D721Med (cell line): ENCODE measurements around the gene TMBIM6.
"Not testable (repeated sequence)": the region's sequence is repeated elsewhere in the genome, so short reads cannot be mapped to it uniquely, and the experiment has no call there.

ENCODE experiments used
- DNase-seq: peaks from one replicate; pipeline ENCODE4 v3.0.0; 2011; ENCODE audit warnings: low spot score; ENCODE audit not compliant: insufficient read length
- FAIRE-seq: peaks from 2 replicates; lab custom pipeline; 2011; peaks lifted over from hg19 to GRCh38; lab: Jason Lieb, UNC
- CTCF ChIP-seq: IDR thresholded peaks from 2 replicates; pipeline ENCODE4 v1.5.1; 2012; ENCODE audit warnings: mild to moderate bottlenecking, control low read depth; ENCODE audit not compliant: insufficient read depth; ENCODE audit errors: missing control alignments

The TMBIM6 gene

DNA sequence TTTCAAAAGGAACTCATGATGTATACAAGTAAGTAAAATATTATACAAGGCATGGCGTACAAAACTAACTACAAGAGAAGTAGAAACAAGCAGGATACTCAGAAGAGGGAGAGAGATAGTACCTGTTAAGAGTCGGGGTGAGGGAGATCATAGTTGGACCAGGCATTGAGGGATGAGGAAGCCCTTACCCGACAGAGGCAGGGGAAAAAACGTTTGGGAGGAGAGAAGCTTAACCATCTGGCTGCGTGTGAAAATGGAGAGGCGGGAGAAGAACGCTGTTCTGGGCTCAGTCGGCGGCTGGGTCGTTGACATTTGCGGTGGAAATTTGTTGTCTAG is 33.6 kb upstream of the TMBIM6 start:
- TF ChIP-seq CTCF: no peak
- FAIRE-seq: no peak
- no peak for DNase-seq

GRCh38 chr12:49708851-49709250 is 32.5 kb upstream of the TMBIM6 start:
- FAIRE-seq: no peak

GRCh38 chr12:49713952-49714351 is 27.4 kb upstream of the TMBIM6 start:
- FAIRE-seq, DNase-seq: not testable (repeated sequence)

More at GRCh38 chr12:49708851-49709250, 32.5 kb upstream of the TMBIM6 start:
- no peak for DNase-seq
- no peak for TF ChIP-seq CTCF

DNA sequence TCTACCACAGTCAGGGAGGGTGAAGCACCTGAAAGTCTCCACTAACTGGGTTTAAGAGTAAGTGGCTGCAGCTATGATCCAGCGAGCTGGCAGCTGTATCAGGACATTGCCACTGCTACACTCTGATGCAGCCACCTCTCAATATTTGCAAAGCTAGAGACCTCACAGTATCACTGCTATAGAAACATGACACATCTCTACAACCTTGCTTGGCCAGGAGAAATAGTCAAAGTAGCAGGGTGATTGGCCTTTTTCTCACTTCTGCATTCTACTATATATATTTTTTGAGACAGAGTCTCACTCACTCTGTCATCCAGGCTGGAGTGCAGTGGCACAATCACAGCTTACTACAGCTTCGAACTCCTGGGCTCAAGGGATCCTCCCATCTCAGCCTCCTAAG is 24.8 kb upstream of the TMBIM6 start:
- FAIRE-seq: no peak
- TF ChIP-seq CTCF: no peak
- DNase-seq: no peak

- not testable (repeated sequence) for FAIRE-seq, DNase-seq
Measured at GRCh38 chr12:49717800-49718199, 23.6 kb upstream of the TMBIM6 start.

GRCh38 chr12:49720214-49720613 is 21.1 kb upstream of the TMBIM6 start:
- peak; percentile 4 for TF ChIP-seq CTCF
- no peak for FAIRE-seq
- no peak for DNase-seq

GRCh38 chr12:49721355-49721754 is 20.0 kb upstream of the TMBIM6 start:
- not testable (repeated sequence) for DNase-seq, FAIRE-seq

GRCh38 chr12:49728446-49728845 is 12.9 kb upstream of the TMBIM6 start:
- no peak for TF ChIP-seq CTCF
- FAIRE-seq (no peak), DNase-seq (no peak)

DNA sequence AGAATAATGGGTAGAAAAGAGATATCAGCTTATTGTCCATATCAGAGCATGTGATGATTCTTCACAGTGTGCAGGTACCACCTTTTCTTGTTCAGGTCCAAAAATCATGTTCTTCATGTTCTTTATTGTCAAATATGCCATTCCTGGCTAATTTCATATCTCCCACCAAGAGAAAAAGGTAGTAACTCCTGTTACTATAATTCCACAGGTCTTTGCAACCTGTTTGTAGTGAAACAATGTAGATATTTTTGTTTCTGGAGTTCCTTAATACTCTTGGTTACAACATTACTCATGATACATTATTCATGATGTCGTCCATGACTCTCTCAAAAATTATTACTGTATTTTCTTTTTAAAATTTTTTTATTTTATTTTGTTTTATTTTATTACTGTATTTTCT is 11.3 kb upstream of the TMBIM6 start:
- no peak for TF ChIP-seq CTCF
- FAIRE-seq (no peak), DNase-seq (no peak)
